Measurements from ENCODE around the gene TBX18.

TBX18 gene

DNA sequence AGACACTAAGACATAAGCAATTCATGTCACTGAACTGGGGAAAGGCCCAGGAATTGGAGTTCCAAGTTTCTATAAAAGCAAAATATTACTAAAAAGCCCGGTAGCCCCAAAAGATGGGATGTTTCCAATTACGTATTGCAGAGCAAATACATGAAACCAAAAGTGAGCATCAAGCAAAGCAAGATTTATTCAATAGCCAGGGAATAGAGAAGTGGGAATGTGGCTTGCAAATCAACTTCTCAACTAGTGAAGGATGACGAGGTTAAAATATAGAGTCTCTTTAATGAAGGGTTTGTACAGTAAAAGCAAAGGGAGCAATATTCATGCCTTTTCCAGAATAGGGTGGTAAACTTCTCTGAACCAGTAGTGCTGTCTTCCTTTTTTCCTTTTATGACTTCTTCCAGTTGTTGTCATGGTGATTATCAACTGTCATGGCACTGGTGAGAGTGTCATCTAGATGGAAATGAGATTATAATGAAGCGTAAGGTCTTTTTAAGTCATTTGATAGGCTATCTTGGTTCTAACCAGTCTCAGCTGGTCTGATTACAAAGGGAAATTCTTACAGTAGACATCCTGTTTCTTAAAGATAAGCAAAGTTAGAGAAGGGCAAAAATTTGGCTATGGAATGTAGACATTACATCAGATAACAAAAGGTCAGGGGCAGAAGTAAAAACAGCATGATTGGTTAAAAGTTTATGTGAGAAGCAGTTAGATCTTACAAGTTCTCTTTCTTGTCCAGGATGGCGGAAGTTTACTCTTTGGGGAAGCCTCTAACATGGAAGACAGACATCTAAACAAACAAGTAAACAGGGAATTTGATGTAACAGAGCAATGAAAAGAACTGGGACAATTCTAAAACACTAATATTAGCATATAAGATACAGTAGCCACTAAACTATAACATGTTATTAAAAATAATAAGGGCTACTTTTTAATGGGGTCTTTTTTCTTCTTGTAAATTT, 96.9 kb downstream of the TBX18 start:
- no peak for DNase-seq

DNA sequence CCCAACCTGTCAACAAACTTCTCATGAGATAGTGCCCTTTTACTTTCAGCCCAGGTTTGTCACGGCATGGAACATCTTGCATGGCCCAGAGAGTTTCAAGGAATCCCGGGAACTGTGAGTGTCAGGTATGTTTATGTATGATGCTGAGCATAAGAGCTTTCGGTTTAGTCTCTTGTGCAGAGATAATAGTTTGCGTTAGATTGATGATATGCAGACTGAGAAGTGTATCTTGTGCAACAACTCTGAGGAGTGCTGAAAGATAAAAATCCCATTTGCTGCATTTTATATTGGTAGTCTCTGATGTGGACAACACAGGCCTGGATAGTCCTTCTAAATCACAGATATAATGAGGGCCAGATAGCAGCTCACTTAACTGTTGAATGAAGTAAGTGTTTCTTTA, 99.0 kb downstream of the TBX18 start:
- DNase-seq = no peak

DNA sequence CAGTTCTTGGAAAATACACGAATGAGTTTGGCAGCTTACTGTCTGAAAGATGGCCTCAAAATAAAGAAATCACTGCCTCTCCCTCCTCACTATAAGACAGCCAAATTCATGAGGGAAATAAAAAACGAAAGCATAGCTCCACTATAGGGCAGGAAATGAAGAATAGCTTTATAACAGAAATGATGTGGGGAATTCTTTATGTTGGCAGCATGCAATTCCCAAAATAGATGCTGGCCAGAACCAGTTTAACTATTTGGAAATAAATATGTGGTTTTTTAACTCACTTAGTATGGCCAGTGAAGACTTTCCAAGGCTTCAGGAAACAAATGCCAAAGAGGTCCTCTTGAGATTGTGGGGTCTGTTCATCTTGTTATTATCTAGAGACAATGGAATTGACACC, 100.5 kb downstream of the TBX18 start:
- no peak for DNase-seq

DNA sequence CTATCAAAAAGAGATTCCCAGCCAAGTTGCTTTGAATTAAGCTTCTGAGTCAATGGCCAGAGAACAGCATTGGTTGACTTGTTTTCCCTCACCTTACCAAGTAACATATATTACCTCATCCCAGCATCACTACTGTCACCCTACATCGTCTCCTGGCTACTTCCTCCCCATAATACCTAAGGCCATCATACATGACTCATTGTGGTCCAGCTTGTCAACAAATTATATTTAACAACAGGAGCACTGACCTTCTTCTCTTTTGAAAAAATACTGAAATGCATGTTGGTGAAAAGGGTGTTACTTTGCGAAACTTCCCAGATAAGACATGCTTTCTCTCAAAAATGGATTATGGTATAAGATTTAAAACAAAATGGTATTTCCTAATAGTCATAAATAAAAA, 106.9 kb downstream of the TBX18 start:
- DNase-seq = no peak

DNA sequence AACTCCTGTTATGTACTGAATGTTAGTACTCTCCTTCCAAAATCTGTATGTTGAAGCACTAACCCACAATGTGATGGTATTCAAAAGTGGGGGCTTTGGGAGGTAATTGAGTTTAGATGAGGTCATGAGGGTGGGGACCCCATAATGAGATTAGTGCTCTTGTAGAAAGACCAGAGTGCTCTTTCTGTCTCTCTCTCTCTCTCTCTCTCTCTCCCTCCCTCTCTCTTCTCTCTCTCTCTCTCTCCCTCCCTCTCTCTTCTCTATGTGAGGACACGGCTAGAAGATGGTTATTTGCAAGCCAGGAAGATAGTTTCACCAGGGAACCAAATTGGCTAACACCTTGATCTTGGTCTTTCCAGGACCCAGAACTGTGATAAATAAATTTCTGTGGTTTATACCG, 107.4 kb downstream of the TBX18 start:
- DNase-seq = no peak

DNA sequence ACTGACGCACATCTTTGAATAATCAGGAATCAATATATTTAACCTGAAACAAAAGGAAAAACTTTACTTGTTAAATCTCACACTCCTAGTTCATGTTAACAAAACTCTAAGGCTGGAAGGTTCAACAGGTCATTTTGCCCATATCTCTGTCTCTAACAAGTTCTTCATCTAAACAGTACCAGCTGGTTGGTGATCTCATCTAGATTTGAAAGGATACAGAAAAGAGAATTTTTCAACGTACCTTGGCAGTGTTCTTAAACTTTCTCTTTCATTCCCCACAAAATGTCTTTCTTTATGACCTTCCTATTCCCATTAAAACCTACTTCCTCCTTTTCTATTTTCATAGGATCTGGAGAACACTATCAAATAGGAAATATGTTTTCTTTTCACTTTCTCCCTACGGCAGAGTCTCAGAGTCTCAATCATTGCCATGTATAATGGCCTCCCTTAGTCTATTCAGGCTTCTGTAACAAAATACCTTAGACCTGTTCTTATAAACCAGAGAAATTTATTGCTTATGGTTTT, 111.3 kb downstream of the TBX18 start:
- DNase-seq = no peak

DNA sequence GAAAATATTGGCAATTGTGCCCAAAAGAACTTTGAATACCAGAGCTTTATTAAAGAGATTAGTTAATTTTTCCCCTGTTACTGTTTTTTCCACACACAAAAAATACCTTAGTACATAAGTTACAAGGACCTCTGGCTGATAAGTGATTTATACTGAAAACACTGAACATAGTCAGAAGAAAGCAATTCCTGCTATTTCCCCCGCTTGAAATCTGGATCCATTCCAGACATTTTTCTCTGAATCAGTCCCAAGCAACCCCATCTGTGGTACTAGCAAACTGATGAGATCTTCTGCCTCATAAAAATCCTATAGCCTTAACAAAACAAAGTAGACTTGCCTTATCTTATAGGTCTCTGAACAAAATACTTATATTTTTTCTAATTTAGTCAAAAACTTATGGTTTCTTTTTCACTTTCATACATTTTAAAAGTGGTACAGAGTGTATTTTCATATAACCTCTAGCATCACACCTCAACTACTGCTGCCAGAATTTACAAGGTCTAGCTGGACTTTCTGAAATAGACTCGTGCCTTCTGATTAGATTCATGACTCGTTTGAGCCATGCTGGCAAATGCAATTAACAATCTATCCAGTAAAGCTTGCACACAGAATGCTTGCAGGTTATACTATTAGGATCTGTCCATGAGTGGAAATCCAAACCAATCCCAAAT, 111.9 kb downstream of the TBX18 start:
- no peak for DNase-seq

DNA sequence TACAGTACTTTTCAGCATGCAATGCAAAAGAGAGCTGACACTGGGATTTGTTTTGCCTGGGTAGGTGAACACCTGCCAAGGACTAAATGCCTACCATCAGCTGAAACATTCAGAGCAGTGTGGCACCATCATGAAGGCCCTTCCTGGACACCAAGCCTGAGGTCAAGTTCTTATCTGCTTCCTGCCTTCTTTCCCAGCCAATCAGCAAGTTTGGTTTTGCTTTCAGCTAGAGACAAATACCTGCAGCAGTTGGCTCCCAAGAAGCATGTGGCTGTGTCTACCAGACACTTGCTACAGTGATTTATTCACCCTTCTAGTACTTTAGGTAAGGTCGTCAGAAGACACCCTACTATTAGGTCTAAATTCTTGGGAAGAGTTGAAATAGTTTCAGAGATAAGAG, 112.8 kb downstream of the TBX18 start:
- no peak for DNase-seq

DNA sequence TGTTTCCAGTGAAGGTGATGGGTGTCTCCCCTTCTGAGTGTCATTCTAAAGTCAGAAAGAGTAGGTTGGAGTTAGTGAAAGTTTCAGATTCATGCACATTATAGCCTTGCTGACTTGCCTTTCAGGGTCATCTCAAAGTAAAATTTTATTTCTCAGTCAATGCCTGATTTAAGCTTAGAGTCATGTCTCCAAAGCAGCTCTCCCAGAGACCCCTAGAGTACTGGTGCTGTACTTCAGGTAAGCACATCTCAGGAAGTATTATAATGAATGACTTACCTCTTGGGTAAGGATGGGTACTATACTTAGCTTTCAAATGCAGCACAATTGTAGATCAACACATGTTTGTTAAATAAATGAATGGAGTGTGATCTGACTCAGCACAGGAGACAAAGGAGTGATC, 116.0 kb downstream of the TBX18 start:
- DNase-seq = no peak

DNA sequence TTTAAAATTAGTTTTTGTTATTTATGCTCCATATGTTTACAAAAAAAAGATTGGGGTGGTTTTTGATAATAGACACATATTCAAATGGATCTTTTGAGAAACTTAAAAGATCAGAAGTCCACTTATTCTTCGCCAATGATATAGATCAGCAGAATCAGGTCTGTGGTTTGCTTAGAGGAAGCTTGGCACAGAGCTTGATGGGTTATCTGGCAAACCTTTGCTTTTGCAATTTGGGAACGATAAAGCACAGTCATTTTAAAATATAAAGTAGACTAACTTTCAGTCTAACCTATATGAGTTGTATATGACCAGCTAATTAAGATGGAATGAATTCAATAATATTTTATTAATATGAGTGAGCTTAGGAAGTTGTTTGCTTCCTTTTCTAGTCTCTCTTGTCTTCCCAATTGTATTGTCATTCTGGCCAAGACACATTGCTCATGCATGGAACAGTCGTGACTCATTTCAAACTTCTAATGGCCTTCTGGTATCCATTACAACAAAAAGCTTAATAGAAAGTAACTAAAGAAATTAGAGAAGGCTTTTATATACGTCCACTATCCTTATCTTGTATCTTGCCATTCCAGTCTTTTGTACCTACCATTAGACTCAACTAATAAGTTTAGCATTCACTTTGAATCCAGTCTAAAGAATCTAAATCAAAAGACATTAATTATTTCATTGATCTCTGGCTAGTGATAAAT, 118.7 kb downstream of the TBX18 start:
- DNase-seq = no peak

DNA sequence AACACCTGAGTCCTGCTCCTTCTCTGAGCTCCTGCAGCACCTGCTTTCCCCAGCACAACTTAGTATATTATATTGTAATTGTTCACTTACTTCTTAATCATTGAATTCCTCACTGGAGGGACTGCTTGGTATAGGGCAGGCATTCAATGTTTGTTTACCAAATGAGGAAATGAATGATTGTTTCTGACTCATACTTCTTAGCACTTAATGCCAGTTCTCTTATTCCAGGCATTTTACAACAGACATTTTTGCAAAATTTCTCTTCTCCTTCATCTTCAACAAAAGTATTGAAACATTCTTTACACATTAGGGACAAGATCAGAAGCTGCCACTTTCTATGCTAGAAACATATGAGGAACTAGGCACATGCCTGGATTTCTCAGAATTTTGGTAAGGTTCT, 119.4 kb downstream of the TBX18 start:
- DNase-seq = no peak

DNA sequence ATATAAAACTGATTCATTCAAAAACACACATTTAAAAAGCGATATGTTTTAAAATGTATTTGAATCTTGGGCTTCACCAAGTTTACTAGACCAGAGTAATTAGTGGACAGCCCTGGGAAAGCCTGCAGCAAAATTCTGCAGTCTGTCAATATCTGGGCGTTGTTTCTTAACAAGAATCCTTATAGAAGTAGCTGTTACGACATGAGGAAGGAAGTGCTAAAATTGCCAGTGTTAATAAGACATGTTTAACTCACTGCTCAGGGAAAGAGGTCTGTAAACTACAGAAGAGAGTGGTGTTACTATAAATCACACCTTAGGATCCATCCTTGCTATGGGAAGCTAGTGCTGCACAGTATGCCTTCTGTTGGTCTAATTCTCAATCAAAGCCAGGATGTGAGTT, 120.6 kb downstream of the TBX18 start:
- no peak for DNase-seq

DNA sequence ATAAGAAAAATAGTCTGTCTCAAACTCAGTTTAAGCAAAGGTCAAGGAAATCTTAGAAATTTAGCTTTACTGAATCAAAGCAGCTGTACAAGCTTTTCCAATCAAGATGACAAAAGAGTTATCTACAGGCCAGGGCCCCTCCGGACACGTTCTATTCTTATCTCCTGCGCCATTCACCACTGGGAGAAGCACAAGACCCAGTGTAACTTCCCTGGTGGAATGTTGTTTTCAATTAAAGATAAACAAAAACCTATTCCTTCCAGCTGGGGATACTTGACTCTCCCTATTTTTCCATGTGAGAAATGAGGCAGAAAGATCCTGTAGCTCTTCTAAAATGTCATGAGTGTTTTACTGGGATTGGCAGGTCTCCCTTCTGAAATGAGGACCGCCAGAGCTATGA, 123.3 kb downstream of the TBX18 start:
- no peak for DNase-seq

DNA sequence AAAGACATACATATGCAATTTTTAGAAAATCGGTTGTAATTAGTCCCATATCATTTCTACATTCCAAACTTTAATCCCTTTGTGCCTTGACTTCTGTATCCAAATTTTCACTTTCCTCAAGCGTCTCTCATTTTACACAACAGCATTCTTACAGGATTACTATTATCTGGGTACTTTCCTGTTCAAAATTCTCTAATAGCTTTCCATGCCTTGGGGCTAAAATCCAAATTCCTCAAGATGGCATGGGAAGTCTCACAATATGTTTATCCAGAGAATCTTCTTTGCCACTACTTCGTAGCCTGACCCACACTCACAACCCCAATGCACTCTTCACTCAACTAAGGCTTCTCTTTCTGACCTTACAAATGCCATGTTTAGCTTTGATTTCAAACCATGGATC, 125.0 kb downstream of the TBX18 start:
- no peak for DNase-seq

DNA sequence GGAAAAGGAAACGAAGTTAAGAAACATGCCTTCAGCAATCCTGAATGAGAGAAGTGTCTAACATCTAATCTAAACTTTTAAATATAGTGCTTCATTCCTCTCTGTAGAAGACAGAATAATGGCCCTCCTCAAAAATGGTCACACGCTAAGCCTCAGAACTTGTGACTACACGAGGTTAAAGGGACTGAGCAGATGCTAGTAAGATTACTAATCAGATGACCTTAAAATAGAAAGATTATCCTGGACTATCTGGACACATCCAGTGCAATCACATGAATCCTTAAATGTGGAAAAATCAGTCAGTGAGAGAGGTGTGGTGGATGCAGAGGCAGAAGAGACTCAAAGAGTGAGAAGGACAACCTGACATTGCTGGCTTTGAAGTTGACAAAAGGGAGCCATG, 126.1 kb downstream of the TBX18 start:
- no peak for DNase-seq
